HG03060 (cell line): ENCODE data around the gene C1QTNF9.
"Not testable (repeated sequence)": the region's sequence is repeated elsewhere in the genome, so short reads cannot be mapped to it uniquely, and the experiment has no call there.

Experiments used
- ATAC-seq: cut with Tn5 transposase; IDR thresholded peaks from one replicate; pipeline ENCODE4 v1.9.1; 2021; ENCODE audit warnings: low read depth, moderate number of reproducible peaks; ENCODE audit not compliant: unreplicated experiment

C1QTNF9 gene

GRCh38 chr13:24359252-24359651 lies 49.9 kb downstream of the C1QTNF9 start:
- not testable (repeated sequence) for ATAC-seq

GRCh38 chr13:24360106-24360505 lies 50.7 kb downstream of the C1QTNF9 start:
- no peak for ATAC-seq

GRCh38 chr13:24361113-24361512 lies 51.7 kb downstream of the C1QTNF9 start:
- no peak for ATAC-seq

GRCh38 chr13:24361852-24362366 lies 52.5 kb downstream of the C1QTNF9 start:
- ATAC-seq: no peak

- ATAC-seq: no peak
Observed at GRCh38 chr13:24362435-24362952, 53.1 kb downstream of the C1QTNF9 start.

GRCh38 chr13:24365191-24365590 lies 55.8 kb downstream of the C1QTNF9 start:
- no peak for ATAC-seq

- ATAC-seq: not testable (repeated sequence)
Observed at GRCh38 chr13:24366315-24366714, 56.9 kb downstream of the C1QTNF9 start.

DNA sequence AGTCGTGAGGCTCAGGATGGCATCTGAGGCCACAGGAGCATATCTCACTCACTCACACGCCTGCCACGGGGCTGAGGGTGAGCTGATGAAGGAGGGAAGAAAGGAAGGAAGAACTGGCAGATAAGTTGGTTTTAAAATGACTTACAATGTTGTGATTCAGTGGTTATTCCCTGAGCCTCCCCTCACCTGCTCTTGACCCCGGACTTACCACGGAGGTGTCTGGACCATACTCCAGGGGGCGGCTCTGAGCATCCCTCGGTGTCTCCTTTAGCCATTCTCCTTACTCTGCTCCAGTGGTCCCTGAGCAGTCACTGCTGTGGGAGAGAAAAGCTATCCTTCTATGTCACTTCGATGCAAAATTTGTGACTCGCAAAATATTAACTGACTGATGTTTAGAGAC lies 61.9 kb downstream of the C1QTNF9 start:
- not testable (repeated sequence) for ATAC-seq
